Esophagus (tissue), 2 donors: ENCODE data around the gene TMEM117. TPM values are rescaled to one million over a fixed set of nuclear protein-coding genes. Genes with fewer than 3 reads are reported as not detected.
"Not testable (repeated sequence)": the region's sequence is repeated elsewhere in the genome, so short reads cannot be mapped to it uniquely, and the experiment has no call there.

Source experiments
- H3K27ac ChIP-seq, 2 donors: one replicate each; pipeline ENCODE4 v1.5.1; 2013; ENCODE audit warnings: low read depth in 2 of 2, mild to moderate bottlenecking in 2 of 2, inconsistent platforms in 1 of 2, low read length in 1 of 2, moderate library complexity in 1 of 2
- H3K27me3 ChIP-seq, 2 donors: one replicate each; pipeline ENCODE4 v1.6.1; 2013; ENCODE audit warnings: low read length in 2 of 2, control low read depth in 1 of 2, mild to moderate bottlenecking in 1 of 2; ENCODE audit not compliant: insufficient read depth in 2 of 2, control insufficient read depth in 1 of 2
- H3K36me3 ChIP-seq, 2 donors: one replicate each; pipeline ENCODE4 v1.6.1; 2013; ENCODE audit warnings: low read length in 1 of 2; ENCODE audit not compliant: control insufficient read depth in 2 of 2, insufficient read depth in 2 of 2
- H3K4me1 ChIP-seq, 2 donors: one replicate each; pipeline ENCODE4 v1.6.1; 2013; ENCODE audit warnings: low read length in 1 of 2; ENCODE audit not compliant: control insufficient read depth in 2 of 2, insufficient read depth in 2 of 2
- H3K4me3 ChIP-seq, 2 donors: one replicate each; pipeline ENCODE4 v1.5.1; 2013; ENCODE audit warnings: low read length in 2 of 2, mild to moderate bottlenecking in 2 of 2, low read depth in 1 of 2, moderate library complexity in 1 of 2
- H3K9me3 ChIP-seq, 2 donors: one replicate each; pipeline ENCODE4 v1.6.1; 2013; ENCODE audit warnings: mild to moderate bottlenecking in 2 of 2, low read depth in 1 of 2, low read length in 1 of 2, moderate library complexity in 1 of 2; ENCODE audit not compliant: control insufficient read depth in 2 of 2, insufficient read depth in 1 of 2
- WGBS, 2 donors: extraction: QIAGEN DNeasy Blood & Tissue Kit; methylation state at CpG; one replicate each; pipeline ENCODE4 v1.1.7; 2013; 5-methylcytosine and 5-hydroxymethylcytosine counted together
- polyA plus RNA-seq, 2 donors: library from polyadenylated mRNA; stranded (reverse); fragments of 200-250 nt; gene quantifications; one replicate each; pipeline ENCODE4 v1.2.3, GENCODE V29; 2013
- donor health status: healthy with polysubstance abuse.
- donor health status: Bipolar disorder and iron deficiency.

TMEM117 gene
- polyA plus RNA-seq, 2 donors, result 5.2 to 6.6 TPM

GRCh38 chr12:43836475-43836989 lies 651 bp downstream of the TMEM117 start:
- WGBS, 2 donors, result 1 to 2% methylated on average over 8 of the region's 8 CpGs
- H3K27ac ChIP-seq, result peak overlapping the region; percentile 96 to 97

GRCh38 chr12:43840338-43840737 lies 4.5 kb downstream of the TMEM117 start:
- 79 to 80% methylated on average over 4 of the region's 4 CpGs for WGBS, 2 donors
- no peaks in the 10 kb centered on the region for H3K9me3 ChIP-seq
- H3K36me3 ChIP-seq, result no peaks in the 10 kb centered on the region

More at GRCh38 chr12:43836475-43836989, 651 bp downstream of the TMEM117 start:
- Histone ChIP-seq H3K36me3 (no peaks in the 10 kb centered on the region), H3K27me3 (no peaks in the 10 kb centered on the region), H3K4me3 (peak overlapping the region; percentile 84 to 97), H3K9me3 (no peaks in the 10 kb centered on the region), H3K4me1 (peaks cover 0 to 3% of the 10 kb centered on the region in 2 donors)

GRCh38 chr12:43841253-43841652 lies 5.4 kb downstream of the TMEM117 start:
- Histone ChIP-seq H3K4me3 (no peak overlapping the region), H3K27me3 (no peaks in the 10 kb centered on the region), H3K4me1 (no peaks in the 10 kb centered on the region), H3K36me3 (no peaks in the 10 kb centered on the region), H3K27ac (no peak overlapping the region), H3K9me3 (no peaks in the 10 kb centered on the region)
- WGBS, 2 donors, result 92 to 96% methylated on average over 3 of the region's 3 CpGs

More at GRCh38 chr12:43840338-43840737, 4.5 kb downstream of the TMEM117 start:
- Histone ChIP-seq H3K4me3 (no peak overlapping the region), H3K27ac (no peak overlapping the region), H3K27me3 (no peaks in the 10 kb centered on the region), H3K4me1 (peaks cover 0 to 2% of the 10 kb centered on the region in 2 donors)

GRCh38 chr12:43842259-43842658 lies 6.4 kb downstream of the TMEM117 start:
- no peaks in the 10 kb centered on the region for H3K4me1 ChIP-seq
- no peak overlapping the region for H3K4me3 ChIP-seq
- H3K9me3 ChIP-seq, result no peaks in the 10 kb centered on the region
- 71 to 77% methylated on average over 1 of the region's 1 CpG for WGBS, 2 donors
- H3K36me3 ChIP-seq, result no peaks in the 10 kb centered on the region
- H3K27ac ChIP-seq, result no peak overlapping the region
- no peaks in the 10 kb centered on the region for H3K27me3 ChIP-seq

GRCh38 chr12:43847425-43848225 lies 11.7 kb downstream of the TMEM117 start:
- not testable (repeated sequence) for H3K4me3 ChIP-seq, H3K27me3 ChIP-seq, H3K9me3 ChIP-seq, H3K36me3 ChIP-seq, H3K4me1 ChIP-seq
- WGBS, 2 donors, result 76 to 88% methylated on average over 4 of the region's 4 CpGs
- peak overlapping the region; percentile 49 to 75 for H3K27ac ChIP-seq

GRCh38 chr12:43848226-43848507 lies 12.3 kb downstream of the TMEM117 start:
- Histone ChIP-seq H3K27ac (peak overlapping the region in 1 of 2 donors; percentile 21), H3K36me3 (no peaks in the 10 kb centered on the region), H3K27me3 (no peaks in the 10 kb centered on the region), H3K9me3 (no peaks in the 10 kb centered on the region), H3K4me1 (no peaks in the 10 kb centered on the region), H3K4me3 (no peak overlapping the region)
- WGBS, 2 donors, result 82 to 83% methylated on average over 4 of the region's 4 CpGs

- WGBS, 2 donors, result 87 to 96% methylated on average over 3 of the region's 3 CpGs
- H3K4me3 ChIP-seq, result no peak overlapping the region
- no peak overlapping the region for H3K27ac ChIP-seq
- H3K27me3 ChIP-seq, result no peaks in the 10 kb centered on the region
- H3K36me3 ChIP-seq, result no peaks in the 10 kb centered on the region
- H3K9me3 ChIP-seq, result no peaks in the 10 kb centered on the region
- no peaks in the 10 kb centered on the region for H3K4me1 ChIP-seq
Observed at GRCh38 chr12:43848786-43849185, 12.9 kb downstream of the TMEM117 start.

- Histone ChIP-seq H3K27ac (no peak overlapping the region), H3K4me1 (no peaks in the 10 kb centered on the region), H3K9me3 (no peaks in the 10 kb centered on the region), H3K27me3 (no peaks in the 10 kb centered on the region), H3K4me3 (no peak overlapping the region), H3K36me3 (no peaks in the 10 kb centered on the region)
- WGBS, 2 donors, result 82 to 86% methylated on average over 1 of the region's 1 CpG
Observed at GRCh38 chr12:43852744-43853143, 16.9 kb downstream of the TMEM117 start.

- H3K9me3 ChIP-seq, result no peaks in the 10 kb centered on the region
- no peaks in the 10 kb centered on the region for H3K36me3 ChIP-seq
- H3K4me1 ChIP-seq, result no peaks in the 10 kb centered on the region
- 83 to 89% methylated on average over 2 of the region's 2 CpGs for WGBS, 2 donors
- no peaks in the 10 kb centered on the region for H3K27me3 ChIP-seq
- no peak overlapping the region for H3K27ac ChIP-seq
- no peak overlapping the region for H3K4me3 ChIP-seq
Observed at GRCh38 chr12:43856972-43857371, 21.1 kb downstream of the TMEM117 start.

- no peaks in the 10 kb centered on the region for H3K27me3 ChIP-seq
- no peaks in the 10 kb centered on the region for H3K4me1 ChIP-seq
- no peaks in the 10 kb centered on the region for H3K9me3 ChIP-seq
- no peak overlapping the region for H3K4me3 ChIP-seq
- H3K27ac ChIP-seq, result no peak overlapping the region
- WGBS, 2 donors, result 62 to 69% methylated on average over 7 of the region's 7 CpGs
- no peaks in the 10 kb centered on the region for H3K36me3 ChIP-seq
Observed at GRCh38 chr12:43858096-43858495, 22.2 kb downstream of the TMEM117 start.
